Activated CD4-positive, alpha-beta T cell treated with anti-CD3 and anti-CD28 coated beads for 24 hours (primary cell): Measurements from ENCODE around the gene AEBP1.

Source experiments
- DNase-seq, 2 donors: peaks; one replicate each; pipeline ENCODE4 v3.0.0-alpha.2; 2020; ENCODE audit warnings: low read depth in 2 of 2

Gene AEBP1

GRCh38 chr7:44066494-44067063, 37.6 kb upstream of the AEBP1 start:
- DNase-seq: no peak

GRCh38 chr7:44067064-44067951, 36.8 kb upstream of the AEBP1 start:
- no peak for DNase-seq

- no peak for DNase-seq
These were observed 36.1 kb upstream of the AEBP1 start for GRCh38 chr7:44068054-44068453.

- no peak for DNase-seq
These were observed 32.3 kb upstream of the AEBP1 start for GRCh38 chr7:44071726-44072363.

- DNase-seq: no peak
These were observed 31.5 kb upstream of the AEBP1 start for GRCh38 chr7:44072364-44073231.

GRCh38 chr7:44073664-44074348, 30.3 kb upstream of the AEBP1 start:
- DNase-seq: no peak

GRCh38 chr7:44074349-44074695, 29.8 kb upstream of the AEBP1 start:
- no peak for DNase-seq

- DNase-seq: no peak
These were observed 28.7 kb upstream of the AEBP1 start for GRCh38 chr7:44075296-44076075.

GRCh38 chr7:44076101-44076895, 27.8 kb upstream of the AEBP1 start:
- no peak for DNase-seq

GRCh38 chr7:44077061-44077460, 27.1 kb upstream of the AEBP1 start:
- DNase-seq: no peak

GRCh38 chr7:44077681-44078091, 26.5 kb upstream of the AEBP1 start:
- no peak for DNase-seq

GRCh38 chr7:44078521-44078920, 25.6 kb upstream of the AEBP1 start:
- no peak for DNase-seq

GRCh38 chr7:44079331-44080021, 24.7 kb upstream of the AEBP1 start:
- no peak for DNase-seq

- no peak for DNase-seq
These were observed 24.0 kb upstream of the AEBP1 start for GRCh38 chr7:44080118-44080517.

GRCh38 chr7:44080686-44081265, 23.4 kb upstream of the AEBP1 start:
- DNase-seq: no peak

GRCh38 chr7:44081266-44081748, 22.8 kb upstream of the AEBP1 start:
- DNase-seq: no peak

GRCh38 chr7:44082541-44083207, 21.5 kb upstream of the AEBP1 start:
- peak; percentile 96 for DNase-seq

GRCh38 chr7:44083796-44084195, 20.3 kb upstream of the AEBP1 start:
- DNase-seq: no peak
